ENCODE results near the gene SH3BGRL2.

- no peak for TF ChIP-seq CTCF (IDR thresholded peaks at IDR 0.05; ENCODE audit: borderline replicate concordance, extremely low read depth, low read length, poor library complexity, severe bottlenecking)
- TF ChIP-seq EZH2 (IDR thresholded peaks at IDR 0.05; ENCODE audit: borderline replicate concordance, low read depth, low read length, severe bottlenecking): no peak
These were observed 2.5 kb upstream of the SH3BGRL2 start for GRCh38 chr6:79628466-79629288.

Data from DND-41 (cell line).